GM12865 (cell line): ENCODE results near the gene LPXN.

Experiments
- DNase-seq: peaks from one replicate; pipeline ENCODE4 v3.0.0; 2010; ENCODE audit warnings: low read depth
- H3K4me3 ChIP-seq: 2 replicates; pipeline ENCODE4 v1.5.1; 2011; ENCODE audit warnings: mild to moderate bottlenecking, low read depth, low read length, control low read depth
- CTCF ChIP-seq: IDR thresholded peaks from 2 replicates; pipeline ENCODE4 v1.5.1; 2011; ENCODE audit warnings: low read length, control low read depth, low read depth, inconsistent platforms; ENCODE audit not compliant: insufficient read depth; ENCODE audit errors: missing control alignments

The LPXN gene

DNA sequence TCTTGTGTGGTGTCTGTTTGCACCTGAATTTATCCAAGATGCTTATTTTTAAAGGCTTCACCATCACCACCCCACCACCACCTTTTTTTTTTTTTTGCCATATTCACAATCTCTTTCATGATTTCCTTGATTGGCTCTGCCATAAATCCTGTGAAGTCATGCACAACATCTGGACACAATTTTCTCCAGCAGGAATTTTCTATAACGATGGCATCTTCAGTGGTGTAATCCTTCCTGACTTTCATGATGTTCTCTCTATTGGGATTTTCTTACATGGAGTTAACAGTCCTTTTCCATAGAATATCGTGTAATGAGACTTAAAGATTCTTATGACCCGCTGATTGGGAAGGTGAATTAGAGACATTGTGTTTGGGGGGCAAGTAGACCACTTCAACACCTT is 21.0 kb upstream of the LPXN start:
- no peak for DNase-seq
- TF ChIP-seq CTCF: no peak

GRCh38 chr11:58594826-58595225 is 19.2 kb upstream of the LPXN start:
- TF ChIP-seq CTCF: no peak
- H3K4me3 ChIP-seq: no peak overlapping the region
- DNase-seq: no peak

More for the DNA sequence above, 21.0 kb upstream of the LPXN start:
- no peak overlapping the region for H3K4me3 ChIP-seq

DNA sequence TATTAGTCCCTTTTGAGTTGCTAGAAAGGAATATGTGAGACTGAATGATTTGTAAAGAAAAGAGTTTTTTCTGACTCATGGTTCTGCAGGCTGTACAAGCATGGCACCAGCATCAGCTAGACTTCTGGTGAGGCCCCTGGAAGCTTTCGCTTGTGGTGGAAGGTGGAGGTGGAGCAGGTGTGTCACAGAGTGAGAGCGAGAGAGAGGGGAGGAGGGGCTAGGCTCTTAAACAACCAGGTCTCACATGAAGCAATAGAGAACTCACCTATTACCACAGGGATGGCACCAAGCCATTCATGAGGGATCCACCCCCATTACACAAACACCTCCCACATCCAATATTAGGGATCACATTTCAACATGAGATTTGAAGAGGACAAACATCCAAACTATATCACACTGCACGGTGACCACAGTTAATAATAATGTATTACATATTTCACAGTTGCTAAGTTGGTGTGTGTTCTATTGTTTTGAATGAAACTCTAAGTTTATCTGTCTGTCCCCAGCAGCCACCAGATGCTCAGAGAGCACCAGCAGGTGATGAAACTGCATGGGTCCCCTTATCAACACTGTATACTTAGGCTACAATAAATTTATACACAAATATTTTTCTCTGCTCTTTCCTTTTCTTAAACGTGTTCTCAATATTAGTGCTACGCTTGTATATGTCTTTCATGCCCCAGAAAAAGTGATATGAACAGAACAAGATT is 17.3 kb upstream of the LPXN start:
- H3K4me3 ChIP-seq: no peak overlapping the region
- TF ChIP-seq CTCF: no peak
- peak; percentile 22 for DNase-seq

DNA sequence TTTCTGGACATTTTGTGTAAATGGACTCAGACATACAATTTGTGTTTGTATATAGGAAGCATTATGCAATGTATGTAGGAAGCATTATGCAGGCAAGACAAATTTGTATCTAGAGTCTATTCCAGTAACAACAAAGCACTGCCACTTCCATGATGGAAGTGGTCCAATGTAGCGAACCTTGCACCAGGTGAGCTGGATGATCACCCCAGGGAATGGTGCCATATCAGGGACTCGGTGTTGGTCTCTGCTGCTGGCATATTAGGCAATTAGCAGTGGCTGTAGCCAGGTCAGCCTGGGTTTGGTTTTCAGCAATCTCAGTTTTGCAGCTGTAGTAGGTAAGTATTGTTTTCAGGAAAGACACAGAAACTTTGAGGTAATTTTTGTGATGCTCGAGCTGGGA is 16.0 kb upstream of the LPXN start:
- no peak for TF ChIP-seq CTCF
- no peak for DNase-seq
- no peak overlapping the region for H3K4me3 ChIP-seq

DNA sequence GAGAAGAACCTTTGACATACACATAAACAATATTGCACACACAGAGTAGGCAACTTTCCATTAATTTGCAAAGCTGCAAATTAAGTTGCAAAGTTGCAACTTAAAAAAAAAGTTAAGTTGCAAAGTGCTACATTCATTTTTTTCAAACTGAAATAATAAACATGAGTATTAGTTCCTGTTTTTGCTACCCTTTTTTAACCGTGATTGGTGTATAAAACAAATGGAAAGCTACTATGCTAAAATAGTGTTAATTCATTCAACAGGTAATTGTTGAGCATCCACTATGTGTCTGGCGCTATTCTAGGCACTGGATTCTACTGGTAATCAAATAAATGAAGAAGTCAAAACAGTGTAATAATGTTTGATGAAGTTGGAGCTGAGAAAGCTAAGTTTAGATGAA is 11.3 kb upstream of the LPXN start:
- DNase-seq: no peak
- H3K4me3 ChIP-seq: no peak overlapping the region
- TF ChIP-seq CTCF: no peak

DNA sequence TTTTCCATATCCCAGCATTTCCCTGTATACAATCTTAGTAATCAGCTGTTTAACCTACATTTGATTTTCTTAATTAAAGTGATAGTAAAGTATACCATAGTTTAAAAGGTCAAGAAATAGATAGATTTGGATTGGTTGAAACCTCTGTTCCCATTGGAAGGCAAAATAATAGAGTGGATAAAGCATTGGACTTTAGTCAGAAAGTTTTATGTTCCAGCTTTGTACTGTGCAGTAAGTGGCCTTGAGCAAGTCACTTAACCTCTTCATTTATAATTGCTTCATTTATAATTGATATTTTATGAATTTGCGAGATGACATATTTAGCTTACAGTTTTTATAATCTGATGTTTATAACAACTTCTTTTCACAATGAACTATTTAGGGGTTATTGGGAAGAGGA is 6.8 kb upstream of the LPXN start:
- H3K4me3 ChIP-seq: peak overlapping the region; percentile 15
- TF ChIP-seq CTCF: no peak
- no peak for DNase-seq

- TF ChIP-seq CTCF: no peak
- no peak for DNase-seq
- H3K4me3 ChIP-seq: peak overlapping the region; percentile 93
These were observed 4.7 kb upstream of the LPXN start for GRCh38 chr11:58580311-58580710.
